Fibroblast of lung (primary cell): ENCODE data around the gene RIMS1.

ENCODE experiments used
- CTCF ChIP-seq, 2 donors: IDR thresholded peaks in 1 of 2; conservative IDR thresholded peaks in 1 of 2; 1 replicate in 1 of 2; 2 replicates in 1 of 2; pipeline ENCODE4 v1.5.1; 2011 to 2012; ENCODE audit warnings: low read length in 2 of 2, control low read depth in 1 of 2, inconsistent platforms in 1 of 2, low read depth in 1 of 2, mild to moderate bottlenecking in 1 of 2
- EZH2 ChIP-seq: IDR thresholded peaks from 2 replicates; pipeline ENCODE4 v1.5.1; 2012; ENCODE audit warnings: low read length, control low read depth, mild to moderate bottlenecking; ENCODE audit errors: missing control alignments

GRCh38 chr6:71965404-71965803 lies 79.1 kb downstream of the RIMS1 start:
- TF ChIP-seq CTCF (conservative IDR thresholded peaks at IDR 0.05 in 1 of 2, IDR thresholded peaks at IDR 0.05 in 1 of 2; ENCODE audit: low read depth in 1 of 2, low read length in 2 of 2) (no peak), EZH2 (no peak)
